ENCODE data around the gene MTRR. TPM values are rescaled to one million over a fixed set of nuclear protein-coding genes. Genes with fewer than 3 reads are reported as not detected.

Gene MTRR
- total and polyA plus RNA-seq, 11 donors, result 9.5 to 42.2 (median 28.7) TPM

DNA sequence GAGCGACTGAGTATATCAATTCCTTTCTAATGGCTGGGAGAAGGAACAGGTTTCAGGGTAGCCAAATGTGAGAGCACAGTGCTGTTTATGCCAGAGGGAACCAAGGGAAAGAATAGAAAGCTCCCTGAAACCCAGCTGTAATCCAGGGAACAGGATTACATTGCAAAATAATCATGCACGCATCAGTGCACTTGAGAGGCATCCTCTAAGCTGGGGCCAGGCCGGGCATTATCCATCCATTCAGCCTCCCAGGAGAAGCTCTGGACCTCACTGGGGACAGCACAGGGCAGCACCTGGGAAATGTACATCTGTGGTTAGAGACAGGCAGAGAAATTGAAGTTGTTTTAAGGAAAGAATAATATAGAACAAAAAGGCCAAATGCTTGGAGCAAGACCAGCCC lies 72.7 kb downstream of the MTRR start:
- Histone ChIP-seq H3K27ac (no peak overlapping the region), H3K4me3 (no peak overlapping the region), H3K27me3 (no peaks in the 10 kb centered on the region), H3K9me3 (no peaks in the 10 kb centered on the region), H3K36me3 (no peaks in the 10 kb centered on the region), H3K4me1 (no peaks in the 10 kb centered on the region)
- ATAC-seq, result no peak
- WGBS, 4 donors, result 76 to 86% (median 79%) methylated on average over 3 of the region's 3 CpGs
- no peak for DNase-seq
- intact Hi-C loops (cut with DNase I), result no loop called here
- TF ChIP-seq POLR2A (IDR thresholded peaks at IDR 0.05), result no peak
- TF ChIP-seq, protein P1, sequence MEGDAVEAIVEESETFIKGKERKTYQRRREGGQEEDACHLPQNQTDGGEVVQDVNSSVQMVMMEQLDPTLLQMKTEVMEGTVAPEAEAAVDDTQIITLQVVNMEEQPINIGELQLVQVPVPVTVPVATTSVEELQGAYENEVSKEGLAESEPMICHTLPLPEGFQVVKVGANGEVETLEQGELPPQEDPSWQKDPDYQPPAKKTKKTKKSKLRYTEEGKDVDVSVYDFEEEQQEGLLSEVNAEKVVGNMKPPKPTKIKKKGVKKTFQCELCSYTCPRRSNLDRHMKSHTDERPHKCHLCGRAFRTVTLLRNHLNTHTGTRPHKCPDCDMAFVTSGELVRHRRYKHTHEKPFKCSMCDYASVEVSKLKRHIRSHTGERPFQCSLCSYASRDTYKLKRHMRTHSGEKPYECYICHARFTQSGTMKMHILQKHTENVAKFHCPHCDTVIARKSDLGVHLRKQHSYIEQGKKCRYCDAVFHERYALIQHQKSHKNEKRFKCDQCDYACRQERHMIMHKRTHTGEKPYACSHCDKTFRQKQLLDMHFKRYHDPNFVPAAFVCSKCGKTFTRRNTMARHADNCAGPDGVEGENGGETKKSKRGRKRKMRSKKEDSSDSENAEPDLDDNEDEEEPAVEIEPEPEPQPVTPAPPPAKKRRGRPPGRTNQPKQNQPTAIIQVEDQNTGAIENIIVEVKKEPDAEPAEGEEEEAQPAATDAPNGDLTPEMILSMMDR (IDR thresholded peaks at IDR 0.05), result no peak

DNA sequence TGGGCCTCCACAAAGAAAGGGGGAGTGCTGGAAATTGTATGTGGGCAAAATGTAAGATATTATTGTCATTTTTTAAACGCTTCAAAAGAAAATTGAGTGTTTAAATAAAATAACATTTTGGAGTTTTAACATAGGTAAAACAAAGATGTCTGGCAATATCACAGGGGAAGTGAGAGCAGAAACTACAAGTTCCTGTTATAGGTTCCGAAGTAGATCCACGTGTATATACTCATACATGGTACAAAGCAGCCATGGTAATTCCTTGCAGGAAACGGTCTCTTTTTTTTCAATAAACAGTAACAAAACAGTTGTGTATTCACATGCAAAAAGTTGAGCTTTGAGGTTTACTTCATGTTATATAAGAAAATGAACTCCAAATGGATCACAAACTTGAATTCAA lies 78.4 kb downstream of the MTRR start:
- Histone ChIP-seq H3K27me3 (peaks cover 0 to 10% (median 0%) of the 10 kb centered on the region in 9 donors), H3K4me1 (no peaks in the 10 kb centered on the region), H3K9me3 (no peaks in the 10 kb centered on the region), H3K4me3 (no peak overlapping the region), H3K36me3 (no peaks in the 10 kb centered on the region), H3K27ac (no peak overlapping the region)
- 83 to 87% (median 84%) methylated on average over 4 of the region's 4 CpGs for WGBS, 4 donors
- TF ChIP-seq POLR2A (IDR thresholded peaks at IDR 0.05), result no peak
- TF ChIP-seq, protein P1 (IDR thresholded peaks at IDR 0.05), result no peak
- intact Hi-C loops (cut with DNase I), result no loop called here
- ATAC-seq (no peak), DNase-seq (no peak)

Other genes starting within 250 kb of the MTRR start
- gene CFAP90, start 18.0 kb upstream of the MTRR start, total RNA-seq, result not detected
- not detected for gene CFAP90, start 18.0 kb upstream of the MTRR start, polyA plus RNA-seq
- 1 to 10 TPM; 4.3 to 7.4 (median 5.8) TPM for gene FASTKD3, start 117 bp upstream of the MTRR start, total RNA-seq
- gene FASTKD3, start 117 bp upstream of the MTRR start, polyA plus RNA-seq, result 10 to 100 TPM in 1 of 2 donors, 1 to 10 TPM in 1; 6.1 to 11.5 TPM